Osteocyte (in vitro differentiated cells): ENCODE results near the gene PRKCE. TPM values are rescaled to one million over a fixed set of nuclear protein-coding genes. Genes with fewer than 3 reads are reported as not detected.

Experiments
- DNase-seq: peaks from one replicate; pipeline ENCODE4 v3.0.0; 2021; ENCODE audit warnings: mixed read lengths; ENCODE audit not compliant: unreplicated experiment; ENCODE audit errors: extremely low spot score
- H3K27ac Mint-ChIP-seq: one replicate; pipeline ENCODE4 v1.8.0; 2021; ENCODE audit warnings: mild to moderate bottlenecking, mixed read lengths; ENCODE audit not compliant: unreplicated experiment
- H3K27me3 Mint-ChIP-seq: one replicate; pipeline ENCODE4 v1.8.0; 2021; ENCODE audit warnings: mixed read lengths; ENCODE audit not compliant: unreplicated experiment
- H3K36me3 Mint-ChIP-seq: one replicate; pipeline ENCODE4 v1.8.0; 2021; ENCODE audit warnings: mixed read lengths; ENCODE audit not compliant: unreplicated experiment
- H3K4me1 Mint-ChIP-seq: one replicate; pipeline ENCODE4 v1.8.0; 2021; ENCODE audit warnings: mixed read lengths; ENCODE audit not compliant: unreplicated experiment
- H3K4me3 Mint-ChIP-seq: one replicate; pipeline ENCODE4 v1.8.0; 2021; ENCODE audit warnings: mild to moderate bottlenecking, moderate library complexity, mixed read lengths; ENCODE audit not compliant: unreplicated experiment
- H3K9me3 Mint-ChIP-seq: one replicate; pipeline ENCODE4 v1.8.0; 2021; ENCODE audit warnings: mixed read lengths; ENCODE audit not compliant: unreplicated experiment
- CTCF ChIP-seq: fragments of 200-600 bp; sonication (generic); IDR thresholded peaks from 2 replicates; pipeline ENCODE4 v1.5.0; 2021; ENCODE audit warnings: antibody characterized with exemption, mild to moderate bottlenecking, moderate library complexity
- total RNA-seq: library from RNA; stranded (reverse); gene quantifications from 2 replicates; pipeline ENCODE4 v1.2.1, GENCODE V29; 2021

PRKCE gene
- total RNA-seq, 1 donor from 2014 or later = 13.8 TPM

GRCh38 chr2:45648636-45649035 lies 2.8 kb upstream of the PRKCE start:
- Mint-ChIP-seq H3K36me3 (no peaks in the 10 kb centered on the region), H3K9me3 (no peaks in the 10 kb centered on the region), H3K4me3 (no peak overlapping the region), H3K4me1 (peaks cover 28% of the 10 kb centered on the region), H3K27ac (no peak overlapping the region), H3K27me3 (no peaks in the 10 kb centered on the region)
- TF ChIP-seq CTCF = no peak
- peak; percentile 11 for DNase-seq

- peak overlapping the region; percentile 52 for H3K27ac Mint-ChIP-seq
- no peaks in the 10 kb centered on the region for H3K27me3 Mint-ChIP-seq
- H3K4me1 Mint-ChIP-seq = peaks cover 31% of the 10 kb centered on the region
Measured at GRCh38 chr2:45649462-45649857, 2.0 kb upstream of the PRKCE start.

GRCh38 chr2:45649858-45650811 lies 1.3 kb upstream of the PRKCE start:
- H3K9me3 Mint-ChIP-seq = no peaks in the 10 kb centered on the region
- H3K27me3 Mint-ChIP-seq = no peaks in the 10 kb centered on the region
- no peak for TF ChIP-seq CTCF
- peak; percentile 87 for DNase-seq
- peak overlapping the region; percentile 77 for H3K27ac Mint-ChIP-seq
- no peaks in the 10 kb centered on the region for H3K36me3 Mint-ChIP-seq
- peak overlapping the region; percentile 87 for H3K4me3 Mint-ChIP-seq
- H3K4me1 Mint-ChIP-seq = peaks cover 31% of the 10 kb centered on the region

More at GRCh38 chr2:45649462-45649857, 2.0 kb upstream of the PRKCE start:
- Mint-ChIP-seq H3K9me3 (no peaks in the 10 kb centered on the region), H3K4me3 (peak overlapping the region; percentile 87), H3K36me3 (no peaks in the 10 kb centered on the region)
- no peak for TF ChIP-seq CTCF
- DNase-seq = peak; percentile 19

- H3K4me1 Mint-ChIP-seq = peaks cover 31% of the 10 kb centered on the region
- DNase-seq = peak; percentile 96
- peak overlapping the region; percentile 87 for H3K4me3 Mint-ChIP-seq
- H3K9me3 Mint-ChIP-seq = no peaks in the 10 kb centered on the region
- H3K36me3 Mint-ChIP-seq = no peaks in the 10 kb centered on the region
- no peaks in the 10 kb centered on the region for H3K27me3 Mint-ChIP-seq
- peak overlapping the region; percentile 87 for H3K27ac Mint-ChIP-seq
- TF ChIP-seq CTCF = peak; percentile 56
Measured at GRCh38 chr2:45650851-45651414, 542 bp upstream of the PRKCE start.
